ENCODE measurements around the gene TMEM167B. TPM values are rescaled to one million over a fixed set of nuclear protein-coding genes. Genes with fewer than 3 reads are reported as not detected.

TMEM167B gene
- total RNA-seq, 1 experiment from 2014 or later: 21.4 TPM

GRCh38 chr1:109109906-109110305 is 19.3 kb downstream of the TMEM167B start:
- Histone ChIP-seq H3K27ac (ENCODE audit: low read depth, low read length) (no peak overlapping the region), H4K20me1 (ENCODE audit: insufficient read depth) (no peaks in the 10 kb centered on the region), H3K4me1 (ENCODE audit: control insufficient read depth in 1 of 2, insufficient read depth in 2 of 2, low read length in 2 of 2) (peaks cover 3 to 16% of the 10 kb centered on the region in 2 experiments; a peak in 3 of 4 replicates), H3K9ac (ENCODE audit: low read length) (no peak overlapping the region), H3K4me3 (replicated peaks in 1 of 2; ENCODE audit: low read depth in 1 of 2, low read length in 2 of 2) (no peak overlapping the region), H3K79me2 (ENCODE audit: insufficient read depth, low read length) (no peaks in the 10 kb centered on the region), H3K36me3 (ENCODE audit: control insufficient read depth in 1 of 2, insufficient read depth in 2 of 2, low read length in 2 of 2) (no peaks in the 10 kb centered on the region), H3K4me2 (ENCODE audit: low read length) (no peak overlapping the region), H2AFZ (ENCODE audit: low read depth, low read length, poor library complexity, severe bottlenecking) (no peak overlapping the region), H3K9me2 (ENCODE audit: insufficient read depth) (no peaks in the 10 kb centered on the region), H3K9me3 (ENCODE audit: control insufficient read depth in 1 of 2, insufficient read depth in 1 of 2, low read depth in 1 of 2, low read length in 2 of 2) (no peaks in the 10 kb centered on the region), H3K27me3 (ENCODE audit: insufficient read depth, low read length) (no peaks in the 10 kb centered on the region)
- no TSS peak for BruUV-seq (replicated peaks)
- intact Hi-C loops (cut with micrococcal nuclease): loop anchor here (5.0 kb wide), 1 partner anchor 148 kb away; the partner anchor contains the start of gene CLCC1
- ChIA-PET CTCF (interaction anchor here (0.6 to 1.1 kb wide), 2 partner anchors 10 to 79 kb away, joined by 3 to 5 read pairs; no protein-coding TSS in a partner anchor), RAD21 (ENCODE audit: low non-redundant PET in 1 of 2, low total read pairs in 2 of 2, uncharacterized antibody in 2 of 2, unreplicated experiment in 2 of 2) (interaction anchor here in 1 of 2 experiments (1.4 kb wide), 1 partner anchor 10 kb away, joined by 3 read pairs; no protein-coding TSS in a partner anchor), POLR2A (interaction anchor here (0.7 kb wide), 1 partner anchor 104 kb away, joined by 5 read pairs; the partner anchor contains the start of gene SARS1)
- no peak for DNase-seq (ENCODE audit: low read depth, low spot score)
- no peak for ATAC-seq
- TF ChIP-seq, protein P1, sequence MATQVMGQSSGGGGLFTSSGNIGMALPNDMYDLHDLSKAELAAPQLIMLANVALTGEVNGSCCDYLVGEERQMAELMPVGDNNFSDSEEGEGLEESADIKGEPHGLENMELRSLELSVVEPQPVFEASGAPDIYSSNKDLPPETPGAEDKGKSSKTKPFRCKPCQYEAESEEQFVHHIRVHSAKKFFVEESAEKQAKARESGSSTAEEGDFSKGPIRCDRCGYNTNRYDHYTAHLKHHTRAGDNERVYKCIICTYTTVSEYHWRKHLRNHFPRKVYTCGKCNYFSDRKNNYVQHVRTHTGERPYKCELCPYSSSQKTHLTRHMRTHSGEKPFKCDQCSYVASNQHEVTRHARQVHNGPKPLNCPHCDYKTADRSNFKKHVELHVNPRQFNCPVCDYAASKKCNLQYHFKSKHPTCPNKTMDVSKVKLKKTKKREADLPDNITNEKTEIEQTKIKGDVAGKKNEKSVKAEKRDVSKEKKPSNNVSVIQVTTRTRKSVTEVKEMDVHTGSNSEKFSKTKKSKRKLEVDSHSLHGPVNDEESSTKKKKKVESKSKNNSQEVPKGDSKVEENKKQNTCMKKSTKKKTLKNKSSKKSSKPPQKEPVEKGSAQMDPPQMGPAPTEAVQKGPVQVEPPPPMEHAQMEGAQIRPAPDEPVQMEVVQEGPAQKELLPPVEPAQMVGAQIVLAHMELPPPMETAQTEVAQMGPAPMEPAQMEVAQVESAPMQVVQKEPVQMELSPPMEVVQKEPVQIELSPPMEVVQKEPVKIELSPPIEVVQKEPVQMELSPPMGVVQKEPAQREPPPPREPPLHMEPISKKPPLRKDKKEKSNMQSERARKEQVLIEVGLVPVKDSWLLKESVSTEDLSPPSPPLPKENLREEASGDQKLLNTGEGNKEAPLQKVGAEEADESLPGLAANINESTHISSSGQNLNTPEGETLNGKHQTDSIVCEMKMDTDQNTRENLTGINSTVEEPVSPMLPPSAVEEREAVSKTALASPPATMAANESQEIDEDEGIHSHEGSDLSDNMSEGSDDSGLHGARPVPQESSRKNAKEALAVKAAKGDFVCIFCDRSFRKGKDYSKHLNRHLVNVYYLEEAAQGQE (IDR thresholded peaks at IDR 0.05; ENCODE audit: low read depth): no peak
- TF ChIP-seq MAX (IDR thresholded peaks at IDR 0.05) (no peak), FOSL1 (IDR thresholded peaks at IDR 0.05; ENCODE audit: low read depth) (no peak), YY1 (IDR thresholded peaks at IDR 0.05; ENCODE audit: extremely low read depth, insufficient replicate concordance, low read depth, low read length) (no peak), ELF1 (IDR thresholded peaks at IDR 0.05; ENCODE audit: borderline replicate concordance, low read depth) (no peak), TCF7L2 (IDR thresholded peaks at IDR 0.05; ENCODE audit: borderline replicate concordance, extremely low read depth, insufficient read depth, insufficient read length) (no peak), SP1 (IDR thresholded peaks at IDR 0.05; ENCODE audit: low read depth) (no peak), EZH2phosphoT487 (IDR thresholded peaks at IDR 0.05; ENCODE audit: borderline replicate concordance) (no peak), EZH2 (IDR thresholded peaks at IDR 0.05) (no peak), RAD21 (IDR thresholded peaks at IDR 0.05; ENCODE audit: low read depth) (no peak), POLR2A (IDR thresholded peaks at IDR 0.05; ENCODE audit: borderline replicate concordance, extremely low read depth, insufficient read depth, insufficient read length) (no peak), POLR2AphosphoS5 (IDR thresholded peaks at IDR 0.05; ENCODE audit: low read depth, low read length) (no peak), CBX3 (IDR thresholded peaks at IDR 0.05; ENCODE audit: low read depth) (no peak), ZFX (IDR thresholded peaks at IDR 0.05) (no peak), CEBPB (IDR thresholded peaks at IDR 0.05; ENCODE audit: low read depth) (no peak), JUND (IDR thresholded peaks at IDR 0.05) (no peak), ZNF274 (IDR thresholded peaks at IDR 0.05; ENCODE audit: low read depth, low read length) (no peak)
- TF ChIP-seq, protein P2, sequence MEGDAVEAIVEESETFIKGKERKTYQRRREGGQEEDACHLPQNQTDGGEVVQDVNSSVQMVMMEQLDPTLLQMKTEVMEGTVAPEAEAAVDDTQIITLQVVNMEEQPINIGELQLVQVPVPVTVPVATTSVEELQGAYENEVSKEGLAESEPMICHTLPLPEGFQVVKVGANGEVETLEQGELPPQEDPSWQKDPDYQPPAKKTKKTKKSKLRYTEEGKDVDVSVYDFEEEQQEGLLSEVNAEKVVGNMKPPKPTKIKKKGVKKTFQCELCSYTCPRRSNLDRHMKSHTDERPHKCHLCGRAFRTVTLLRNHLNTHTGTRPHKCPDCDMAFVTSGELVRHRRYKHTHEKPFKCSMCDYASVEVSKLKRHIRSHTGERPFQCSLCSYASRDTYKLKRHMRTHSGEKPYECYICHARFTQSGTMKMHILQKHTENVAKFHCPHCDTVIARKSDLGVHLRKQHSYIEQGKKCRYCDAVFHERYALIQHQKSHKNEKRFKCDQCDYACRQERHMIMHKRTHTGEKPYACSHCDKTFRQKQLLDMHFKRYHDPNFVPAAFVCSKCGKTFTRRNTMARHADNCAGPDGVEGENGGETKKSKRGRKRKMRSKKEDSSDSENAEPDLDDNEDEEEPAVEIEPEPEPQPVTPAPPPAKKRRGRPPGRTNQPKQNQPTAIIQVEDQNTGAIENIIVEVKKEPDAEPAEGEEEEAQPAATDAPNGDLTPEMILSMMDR (IDR thresholded peaks at IDR 0.05 in 2 of 3, conservative IDR thresholded peaks at IDR 0.05 in 1 of 3; ENCODE audit: borderline replicate concordance in 1 of 3, insufficient read depth in 1 of 3, low read depth in 2 of 3, low read length in 2 of 3): no peak
- TF ChIP-seq, protein P3, sequence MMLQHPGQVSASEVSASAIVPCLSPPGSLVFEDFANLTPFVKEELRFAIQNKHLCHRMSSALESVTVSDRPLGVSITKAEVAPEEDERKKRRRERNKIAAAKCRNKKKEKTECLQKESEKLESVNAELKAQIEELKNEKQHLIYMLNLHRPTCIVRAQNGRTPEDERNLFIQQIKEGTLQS (IDR thresholded peaks at IDR 0.05): no peak
